Frontal cortex (tissue), 4 donors: Measurements from ENCODE around the gene IFT57. TPM values are rescaled to one million over a fixed set of nuclear protein-coding genes. Genes with fewer than 3 reads are reported as not detected.
"Not testable (repeated sequence)": the region's sequence is repeated elsewhere in the genome, so short reads cannot be mapped to it uniquely, and the experiment has no call there.

ENCODE experiments used
- DNase-seq, 2 donors: peaks; one replicate each; pipeline ENCODE4 v3.0.0; 2012; ENCODE audit warnings: low spot score in 2 of 2
- FAIRE-seq: peaks from 2 replicates; lab custom pipeline; 2012; peaks lifted over from hg19 to GRCh38; lab: Jason Lieb, UNC
- total RNA-seq: library from RNA; depleted of rRNA; stranded (reverse); fragments of >200 nt; gene quantifications from one replicate; pipeline ENCODE4 v1.2.3, GENCODE V29; 2014
- donor health status: control.
- donor health status: control.
- donor health status: control.

IFT57 gene
- total RNA-seq, 1 donor from 2014 or later, result 39.9 TPM

DNA sequence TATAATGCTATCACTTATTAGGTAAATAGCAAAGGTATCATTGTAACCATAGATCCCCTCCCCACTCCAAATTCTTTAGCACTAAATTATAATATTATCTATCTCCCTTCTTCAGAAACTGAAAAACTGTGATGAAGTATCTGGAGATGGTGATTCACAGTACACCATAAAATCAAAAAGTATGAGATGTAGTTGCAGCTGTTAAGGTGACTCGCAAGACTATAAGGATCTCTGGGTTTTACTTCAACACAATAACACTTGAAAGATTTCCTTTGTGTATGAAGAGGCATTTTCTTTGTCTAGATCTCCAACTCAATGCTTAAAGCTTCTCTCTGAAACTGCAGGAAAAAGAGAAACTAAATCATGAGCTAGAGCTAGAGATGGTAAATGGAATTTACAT lies 46.9 kb downstream of the IFT57 start:
- no peak for FAIRE-seq
- DNase-seq, result no peak

GRCh38 chr3:108171106-108171505 lies 51.1 kb downstream of the IFT57 start:
- FAIRE-seq, result no peak
- no peak for DNase-seq

- FAIRE-seq, result no peak
- DNase-seq, result no peak
Measured at GRCh38 chr3:108164391-108164790, 57.8 kb downstream of the IFT57 start.

DNA sequence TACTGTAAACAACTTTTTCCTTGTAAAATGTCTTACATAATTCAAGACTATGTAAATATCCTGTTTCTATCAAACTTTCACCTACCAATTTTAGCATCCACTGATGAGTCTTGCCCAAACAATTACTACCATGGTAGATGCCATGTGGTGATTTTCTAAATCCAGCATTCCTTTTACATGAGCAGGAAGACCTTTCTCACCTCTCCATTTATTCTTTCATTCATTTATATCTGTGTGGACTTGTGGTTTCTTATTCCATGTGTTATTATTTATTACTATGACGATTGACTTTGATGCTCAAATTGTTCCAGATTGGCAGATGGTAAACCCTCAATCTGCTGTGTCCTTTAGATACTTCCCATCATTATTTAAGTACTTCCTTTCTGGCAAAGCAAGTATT lies 62.4 kb downstream of the IFT57 start:
- FAIRE-seq, result no peak
- DNase-seq, result no peak

DNA sequence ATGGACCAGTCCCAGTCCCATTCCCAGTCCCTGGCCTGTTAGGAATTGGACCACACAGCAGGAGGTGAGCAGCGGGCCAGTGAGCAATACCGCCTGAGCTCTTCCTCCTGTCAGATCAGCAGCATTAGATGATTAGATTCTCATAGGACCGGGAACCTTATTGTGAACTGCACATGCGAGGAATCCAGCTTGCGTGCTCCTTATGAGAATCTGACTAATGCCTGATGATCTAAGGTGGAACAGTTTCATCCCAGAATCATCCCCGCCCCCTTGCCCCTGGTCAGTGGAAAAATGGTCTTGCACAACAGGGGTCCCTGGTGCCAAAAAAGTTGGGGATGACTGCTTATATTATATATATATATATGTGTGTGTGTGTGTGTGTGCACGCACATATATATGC lies 63.1 kb downstream of the IFT57 start:
- FAIRE-seq, result no peak
- DNase-seq, result no peak

GRCh38 chr3:108158251-108158650 lies 64.0 kb downstream of the IFT57 start:
- FAIRE-seq, result no peak
- DNase-seq, result no peak

- no peak for DNase-seq
- FAIRE-seq, result no peak
Measured at GRCh38 chr3:108157273-108157672, 65.0 kb downstream of the IFT57 start.

GRCh38 chr3:108156312-108156853 lies 65.8 kb downstream of the IFT57 start:
- FAIRE-seq (no peak), DNase-seq (no peak)

GRCh38 chr3:108155642-108156041 lies 66.6 kb downstream of the IFT57 start:
- FAIRE-seq, DNase-seq: not testable (repeated sequence)

- FAIRE-seq, result no peak
Measured at GRCh38 chr3:108153451-108153981, 68.7 kb downstream of the IFT57 start.

GRCh38 chr3:108152274-108152673 lies 70.0 kb downstream of the IFT57 start:
- FAIRE-seq, result no peak
- DNase-seq, result no peak

More at GRCh38 chr3:108153451-108153981, 68.7 kb downstream of the IFT57 start:
- DNase-seq, result no peak

- DNase-seq (no peak), FAIRE-seq (no peak)
Measured at GRCh38 chr3:108150200-108150599, 72.0 kb downstream of the IFT57 start.

DNA sequence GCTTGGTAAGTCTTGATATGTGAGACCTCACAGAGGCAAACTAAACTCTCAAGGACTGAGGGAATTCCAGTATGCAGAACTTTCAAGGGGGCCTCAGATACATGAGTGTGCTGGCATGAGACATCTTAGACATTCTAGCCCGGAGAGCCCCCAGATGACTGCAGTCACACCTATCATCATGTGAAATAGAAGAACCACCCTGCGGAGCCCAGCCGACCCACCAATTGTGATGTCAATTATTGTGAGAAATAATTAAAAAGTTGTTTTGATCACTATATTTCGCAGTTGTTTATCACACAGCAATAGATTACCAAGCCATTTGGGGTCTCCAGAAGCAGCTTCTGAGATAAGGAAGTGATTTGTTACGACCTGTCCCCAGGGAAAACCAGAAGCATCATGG lies 76.1 kb downstream of the IFT57 start:
- DNase-seq, result no peak
- no peak for FAIRE-seq

GRCh38 chr3:108145578-108145977 lies 76.6 kb downstream of the IFT57 start:
- DNase-seq (no peak), FAIRE-seq (no peak)

- DNase-seq, result no peak
- no peak for FAIRE-seq
Measured at GRCh38 chr3:108137460-108137814, 84.8 kb downstream of the IFT57 start.

- FAIRE-seq (no peak), DNase-seq (no peak)
Measured at GRCh38 chr3:108136561-108137459, 85.4 kb downstream of the IFT57 start.

DNA sequence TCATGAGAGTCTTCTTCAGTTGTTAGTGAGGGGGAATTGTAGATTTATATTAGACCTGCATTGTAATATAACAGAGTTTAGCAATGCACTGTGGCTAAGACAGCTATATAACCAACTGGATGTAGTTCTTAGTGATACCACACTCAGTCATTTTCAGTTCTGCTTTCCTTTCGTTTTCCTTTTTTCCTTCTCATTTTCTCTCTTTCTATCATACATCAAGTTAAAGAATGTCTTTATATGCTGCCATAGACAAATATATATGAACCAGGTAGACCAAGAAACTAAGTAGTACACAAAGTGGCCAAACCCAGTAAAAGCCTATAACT lies 87.7 kb downstream of the IFT57 start:
- no peak for DNase-seq
- FAIRE-seq, result no peak

DNA sequence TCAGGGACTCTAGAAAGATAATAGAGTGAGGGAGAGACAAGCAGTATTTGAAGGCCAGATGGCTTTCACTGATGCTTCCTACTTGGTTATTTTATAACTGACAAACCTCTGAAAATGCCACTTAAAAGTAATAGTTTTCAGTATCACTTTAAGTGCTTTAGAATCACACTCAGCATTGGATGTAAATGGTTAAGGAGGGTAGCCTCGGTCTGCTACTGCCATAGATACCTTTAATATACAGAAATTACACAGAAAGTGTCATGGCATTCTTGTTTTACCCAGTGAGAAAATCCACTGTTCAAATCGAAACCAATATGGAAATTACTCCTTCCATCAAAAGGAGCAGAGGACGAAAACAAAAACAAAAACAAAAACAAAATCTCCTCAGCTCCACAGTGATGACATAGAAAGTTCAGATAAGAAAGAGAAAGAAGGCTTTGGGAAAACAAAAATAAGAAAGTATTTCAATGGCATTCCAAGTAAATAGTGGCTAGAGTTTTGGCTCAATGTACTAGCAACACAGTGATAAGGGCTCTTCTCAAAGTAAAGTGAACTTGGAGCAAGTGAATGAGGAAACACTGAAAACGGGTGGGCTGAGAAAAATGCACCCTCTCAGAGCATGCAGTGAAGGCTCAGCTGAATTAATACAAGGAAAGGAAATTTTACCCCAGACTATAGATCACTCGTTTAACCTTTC lies 88.2 kb downstream of the IFT57 start:
- no peak for DNase-seq
- FAIRE-seq, result no peak

DNA sequence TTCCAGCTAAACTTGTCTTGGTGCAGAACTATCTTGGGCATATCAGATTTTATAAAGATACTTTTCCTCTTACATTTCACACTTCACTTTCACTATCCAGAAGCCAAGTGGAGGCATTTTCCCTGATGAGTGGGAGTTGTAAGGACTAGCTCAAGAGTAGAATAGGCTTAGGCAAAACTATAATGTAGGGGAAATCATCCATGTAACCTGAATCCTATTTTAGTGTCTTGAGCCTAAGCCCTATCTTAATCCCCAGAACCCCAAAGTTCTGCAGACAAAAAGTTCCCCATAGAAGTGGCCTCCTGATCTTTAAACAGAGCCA lies 89.2 kb downstream of the IFT57 start:
- FAIRE-seq (no peak), DNase-seq (no peak)

DNA sequence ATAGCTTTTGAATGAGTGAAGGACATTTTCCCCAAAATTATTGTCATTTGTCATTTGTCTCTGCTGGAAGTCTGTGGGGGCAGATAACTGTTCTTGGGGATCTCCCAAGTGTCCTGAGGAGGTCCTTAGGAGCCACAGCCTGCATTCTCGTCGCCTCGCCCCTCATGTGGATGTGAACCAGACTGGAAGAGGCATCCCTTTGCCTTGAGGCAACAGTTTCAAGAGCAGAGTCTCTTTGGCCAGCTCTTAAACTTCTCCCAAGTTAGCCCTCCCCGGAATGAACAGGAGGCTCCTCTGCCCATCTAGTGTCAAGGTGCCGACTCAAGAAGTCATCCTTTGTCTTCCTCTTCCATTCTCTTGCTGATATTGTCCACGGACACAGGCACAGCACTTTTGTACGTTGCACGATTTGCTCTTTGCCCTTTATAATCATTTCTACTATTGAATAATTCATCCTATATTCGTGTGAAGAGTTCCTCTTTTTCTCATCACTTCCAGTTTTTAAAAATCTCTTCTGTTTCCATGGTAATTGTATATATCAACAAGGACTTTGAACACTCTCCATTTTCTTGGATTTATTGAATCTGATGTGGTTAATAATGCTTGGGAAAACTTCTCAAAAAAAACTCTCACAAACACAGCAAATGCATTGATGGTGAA lies 90.6 kb downstream of the IFT57 start:
- no peak for DNase-seq
- no peak for FAIRE-seq
